Embryonic facial prominence (tissue), 1 donor: ENCODE measurements around the gene DENND2A.
"Not testable (repeated sequence)": the region's sequence is repeated elsewhere in the genome, so short reads cannot be mapped to it uniquely, and the experiment has no call there.

Source experiments
- DNase-seq: peaks from one replicate; pipeline ENCODE4 v3.0.0-alpha.2; 2016; ENCODE audit errors: extremely low spot score

DENND2A gene

DNA sequence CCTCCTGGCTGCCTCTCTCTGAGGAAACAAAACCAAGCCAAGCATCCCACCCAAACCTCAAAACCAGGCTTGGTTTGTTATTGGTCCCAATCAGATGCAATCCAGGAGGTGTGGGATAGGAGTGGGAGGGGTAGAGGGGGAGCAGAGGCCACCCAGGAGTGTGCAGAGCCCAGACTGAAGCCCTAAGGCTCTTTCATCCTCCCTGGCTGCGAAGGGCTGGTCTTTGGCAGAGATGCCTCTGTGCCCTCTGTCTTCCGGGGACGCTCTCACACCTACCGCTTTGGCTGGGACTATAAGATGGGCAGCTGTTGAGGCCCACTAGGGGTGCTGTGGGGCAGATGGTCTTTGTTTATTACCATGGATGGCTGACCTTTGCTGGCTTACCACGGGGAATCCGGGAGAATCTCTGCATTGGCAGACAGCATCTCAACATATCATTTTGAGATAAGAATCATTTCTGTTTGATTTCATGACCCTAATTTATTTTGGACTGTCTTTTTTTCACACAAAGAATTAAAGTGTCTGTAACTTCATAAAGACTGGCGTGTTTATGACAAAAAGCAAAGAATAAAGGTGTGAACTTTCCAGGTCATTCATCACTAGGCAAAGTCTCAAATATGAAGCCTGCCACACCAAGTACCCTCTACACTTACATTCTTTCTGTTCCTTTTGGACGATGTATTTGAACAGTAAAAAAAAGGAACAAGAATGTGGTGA lies 6.5 kb upstream of the DENND2A start:
- DNase-seq = no peak

DNA sequence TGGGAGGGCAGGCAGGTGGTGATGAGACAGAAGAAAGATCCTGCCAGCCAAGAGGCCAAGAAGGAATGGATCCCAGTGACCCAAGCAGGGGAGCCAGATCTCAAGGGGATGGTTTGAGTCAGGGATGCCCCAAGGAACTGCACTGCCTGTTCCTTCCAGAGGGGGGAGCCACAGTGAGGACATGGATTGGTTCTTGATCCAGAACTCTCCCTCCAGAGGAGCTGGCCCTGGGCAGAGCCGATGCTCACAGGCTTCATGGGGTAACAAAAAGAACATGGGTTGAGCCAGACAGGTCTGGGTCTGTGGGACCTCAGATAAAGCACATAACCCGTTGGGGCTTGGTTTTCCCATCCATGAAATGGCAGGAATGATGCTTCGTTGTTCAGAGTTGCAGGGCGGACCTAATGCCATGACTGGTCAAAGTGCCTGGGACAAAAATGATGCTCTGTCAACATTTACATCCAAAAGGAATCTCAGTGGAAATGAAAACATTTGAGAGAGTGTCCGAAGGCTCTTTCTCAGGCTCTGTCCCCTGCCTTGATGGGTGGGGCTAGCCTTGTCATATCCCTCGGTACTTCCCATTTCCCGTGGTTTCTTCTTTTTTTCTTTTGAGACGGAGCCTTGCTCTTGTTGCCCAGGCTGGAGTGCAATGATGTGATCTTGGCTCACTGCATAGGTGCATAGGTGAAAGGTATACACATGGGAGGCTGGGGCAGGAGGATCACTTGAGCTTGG lies 4.7 kb upstream of the DENND2A start:
- no peak for DNase-seq

DNA sequence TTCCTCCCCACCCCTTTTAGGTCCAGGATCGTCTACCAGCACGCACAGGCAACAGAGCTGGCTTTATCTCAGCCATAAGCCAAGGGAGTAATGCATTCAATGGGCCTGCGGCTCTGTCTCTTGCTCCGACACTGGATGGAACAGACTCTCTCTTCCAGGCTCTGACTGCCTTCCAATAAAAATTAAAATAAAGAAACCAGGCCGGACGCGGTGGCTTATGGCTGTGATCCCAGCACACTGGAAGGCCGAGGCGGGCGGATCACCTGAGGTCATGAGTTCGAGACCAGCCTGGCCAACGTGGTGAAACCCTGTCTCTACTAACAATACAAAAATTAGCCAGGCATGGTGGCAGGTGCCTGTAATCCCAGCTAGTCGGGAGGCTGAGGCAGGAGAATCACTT lies 4.1 kb upstream of the DENND2A start:
- not testable (repeated sequence) for DNase-seq

DNA sequence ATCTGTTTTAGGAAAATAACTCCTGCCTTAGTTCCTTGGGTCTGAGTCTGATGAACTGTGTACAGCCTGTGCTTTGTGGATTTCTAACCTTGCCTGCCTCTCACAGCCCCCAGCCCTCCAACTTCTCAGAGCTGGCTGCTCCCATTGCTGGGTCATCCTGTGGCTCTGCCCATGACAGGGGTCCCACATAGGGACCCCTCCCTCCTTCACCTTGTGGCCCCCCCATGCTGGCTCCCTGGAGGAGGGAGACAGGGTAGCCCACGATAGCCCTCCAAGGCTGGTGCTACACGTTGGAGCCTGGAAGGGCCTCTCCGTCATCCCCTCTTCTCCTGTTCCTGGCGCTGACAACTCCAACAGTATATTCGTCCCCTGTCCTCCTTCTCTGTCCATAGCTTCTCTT lies 2.8 kb upstream of the DENND2A start:
- no peak for DNase-seq

DNA sequence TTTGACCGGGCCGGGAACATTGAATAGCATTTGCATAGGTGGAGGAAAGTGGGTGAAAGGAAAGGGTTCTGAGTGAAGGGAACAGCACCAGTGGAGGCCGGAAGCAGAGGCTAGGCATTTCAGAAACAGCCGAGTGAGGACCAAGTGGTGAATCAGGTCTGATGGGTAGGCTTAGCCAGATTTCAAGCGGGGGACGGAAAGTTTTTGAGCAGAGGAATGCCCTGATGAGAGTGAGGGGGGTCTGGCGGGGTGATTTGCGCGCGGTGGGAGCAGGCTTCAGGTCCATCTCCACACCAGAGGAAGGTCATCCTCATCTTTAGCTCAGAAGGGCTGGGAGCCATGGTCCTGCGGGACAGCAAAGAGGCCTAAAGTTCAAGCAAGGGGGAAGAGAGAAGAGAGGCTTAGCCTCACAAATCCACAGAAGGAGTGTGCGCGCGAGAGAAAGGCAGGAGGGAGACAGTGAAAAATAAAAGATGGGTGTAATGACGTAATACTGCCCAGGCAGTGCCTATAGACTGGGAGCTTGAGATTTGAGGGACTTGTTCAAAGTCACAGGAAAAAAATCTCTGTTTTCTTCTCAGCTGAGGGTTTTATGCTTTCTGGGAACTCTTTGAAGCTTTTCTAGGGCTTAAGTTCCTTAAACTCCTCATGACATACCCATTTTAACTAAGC lies 1.0 kb upstream of the DENND2A start:
- DNase-seq = no peak

DNA sequence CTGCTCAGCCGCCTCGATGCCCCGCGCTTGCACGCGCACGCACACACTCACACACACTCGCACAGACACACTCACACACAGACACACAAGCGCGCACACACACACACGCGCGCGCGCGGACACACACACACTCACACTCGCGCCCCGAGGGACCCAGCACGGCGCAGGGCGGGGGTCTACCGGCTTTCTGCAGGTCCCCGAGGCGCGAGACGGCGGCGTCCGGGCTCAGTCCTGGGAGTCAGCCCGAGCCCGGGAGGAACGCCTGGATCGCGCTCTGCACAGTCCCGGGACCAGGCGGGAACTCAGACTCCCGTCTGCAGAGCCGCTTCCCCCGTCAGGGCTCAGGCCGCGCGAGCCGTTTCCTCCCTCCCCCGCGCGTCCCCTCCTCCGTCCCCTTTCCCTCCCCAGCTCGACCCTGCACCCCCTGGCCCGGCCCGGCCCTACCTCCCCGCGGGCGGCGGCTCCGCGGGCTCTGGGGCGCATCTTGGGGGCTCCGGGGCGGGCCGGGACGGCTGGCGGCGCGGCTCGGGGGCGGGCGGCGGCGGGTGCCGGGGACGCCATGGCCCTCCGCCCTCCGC lies 464 bp downstream of the DENND2A start:
- DNase-seq = no peak

DNA sequence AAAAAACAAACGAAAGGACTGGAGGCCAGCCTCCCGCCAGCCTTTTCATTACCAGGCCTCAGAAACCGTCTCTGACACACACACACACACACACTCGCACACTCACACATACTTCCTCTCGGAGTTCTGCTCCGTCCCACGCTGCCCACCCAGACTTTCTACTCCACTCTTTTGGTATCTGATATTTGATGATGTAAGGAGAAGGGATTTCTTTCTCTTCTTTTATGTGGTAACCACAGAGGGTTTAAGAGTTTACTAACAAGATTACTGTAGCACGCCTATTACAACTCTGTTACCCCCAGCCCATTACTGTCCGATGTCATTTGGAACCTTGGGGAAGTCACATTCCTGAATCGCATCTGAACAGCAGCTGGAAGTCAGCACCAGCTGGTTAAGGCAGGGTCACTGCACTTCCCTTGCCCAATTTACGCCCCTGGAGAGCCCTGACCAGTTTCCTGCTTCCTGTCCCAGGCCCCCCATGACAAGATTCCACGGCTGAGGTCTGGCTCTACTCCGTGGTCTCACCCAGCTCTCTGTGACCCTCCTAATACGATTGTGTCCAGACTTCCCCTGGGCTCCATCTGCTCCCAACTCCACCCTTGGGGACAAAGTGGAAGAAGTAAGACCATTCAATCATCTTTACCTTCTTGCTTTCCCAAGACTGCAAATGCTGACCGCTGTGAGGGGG lies 1.1 kb downstream of the DENND2A start:
- peak; percentile 64 for DNase-seq

DNA sequence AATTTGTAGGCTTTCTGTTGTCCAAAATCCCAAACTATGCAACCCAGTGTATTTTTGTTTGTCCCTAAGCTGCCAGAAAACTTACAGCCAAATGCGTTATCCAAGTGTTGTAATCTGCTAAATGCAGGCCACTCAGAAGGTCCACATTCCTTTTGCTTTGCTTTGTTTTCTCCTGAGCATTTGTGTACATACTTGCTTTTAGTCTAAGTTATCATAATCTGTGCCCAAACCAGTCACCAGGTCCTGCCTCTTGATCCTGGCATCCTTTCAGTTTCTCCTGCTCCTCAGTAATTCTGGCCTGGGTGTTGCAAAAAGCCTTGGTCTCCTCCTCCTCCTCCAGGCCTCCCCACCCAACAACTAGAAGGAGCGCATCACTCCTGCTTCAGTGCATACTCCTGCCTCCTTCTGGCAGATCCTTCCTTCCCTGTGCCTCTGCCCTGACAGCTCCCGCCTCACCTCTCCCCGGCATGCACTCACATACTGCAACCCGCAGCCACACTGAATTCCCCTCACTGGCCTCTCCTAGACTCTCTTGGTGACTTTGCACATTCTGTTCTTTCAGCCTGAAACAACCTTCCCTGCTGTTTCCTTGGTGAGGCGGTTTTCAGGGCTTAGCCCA lies 2.3 kb downstream of the DENND2A start:
- DNase-seq = no peak

DNA sequence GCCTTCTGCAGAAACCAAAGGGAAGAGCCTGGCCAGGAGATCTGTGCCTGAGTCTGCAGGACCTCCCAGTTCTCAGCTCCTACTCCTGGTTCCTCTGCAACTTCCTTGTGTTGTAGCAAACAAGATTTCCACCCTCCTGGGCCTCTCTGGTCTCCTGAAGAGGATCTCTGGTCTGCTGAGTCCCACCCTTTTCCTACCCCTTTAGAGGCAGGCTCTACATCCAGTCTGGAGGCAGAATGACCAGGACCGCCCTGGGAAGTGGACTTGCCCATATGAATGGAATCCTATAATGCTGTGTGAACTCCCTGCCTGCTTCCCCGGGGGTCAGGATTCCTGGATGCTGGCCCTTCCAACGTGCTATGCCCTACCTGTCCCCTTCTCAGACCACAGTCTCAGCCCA lies 3.2 kb downstream of the DENND2A start:
- no peak for DNase-seq

DNA sequence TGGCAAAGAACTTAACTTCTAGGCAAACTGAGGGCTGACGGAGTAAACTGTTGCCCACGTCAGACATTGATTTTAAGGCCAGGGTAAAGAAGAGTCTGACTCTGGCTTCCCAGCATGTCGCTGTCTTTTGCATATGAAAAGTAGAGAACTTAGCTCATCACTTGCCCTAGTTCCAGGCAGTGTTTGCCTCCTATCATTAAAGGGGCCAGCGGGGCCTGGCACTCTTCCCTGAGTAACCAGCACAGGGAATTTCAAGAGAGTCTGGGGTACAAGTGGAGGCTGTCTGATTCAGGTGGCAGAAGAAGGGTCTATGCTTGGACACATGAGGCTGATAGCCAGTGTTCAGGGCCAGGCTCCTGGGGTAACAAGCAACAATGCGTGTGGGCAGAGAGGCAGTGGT lies 4.8 kb downstream of the DENND2A start:
- no peak for DNase-seq

DNA sequence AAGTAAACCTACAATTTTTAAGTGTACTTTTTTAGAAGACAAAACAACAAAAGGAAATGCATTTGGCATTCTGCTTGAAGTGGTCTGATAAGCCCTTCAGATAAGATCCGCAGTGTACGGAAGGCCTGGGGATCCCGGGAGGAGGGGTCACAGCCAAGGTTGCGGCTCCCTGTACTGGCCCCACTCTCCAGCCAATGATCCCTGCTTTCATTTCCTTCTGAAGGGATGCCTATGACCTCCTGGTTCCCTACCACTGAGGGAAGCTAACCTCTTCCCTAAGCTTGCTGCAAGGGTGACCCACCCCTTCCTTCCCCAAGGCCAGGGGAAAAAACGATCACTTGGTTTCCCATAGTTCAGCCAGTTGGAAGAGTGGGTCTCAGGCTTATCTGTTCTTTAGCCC lies 5.3 kb downstream of the DENND2A start:
- no peak for DNase-seq

DNA sequence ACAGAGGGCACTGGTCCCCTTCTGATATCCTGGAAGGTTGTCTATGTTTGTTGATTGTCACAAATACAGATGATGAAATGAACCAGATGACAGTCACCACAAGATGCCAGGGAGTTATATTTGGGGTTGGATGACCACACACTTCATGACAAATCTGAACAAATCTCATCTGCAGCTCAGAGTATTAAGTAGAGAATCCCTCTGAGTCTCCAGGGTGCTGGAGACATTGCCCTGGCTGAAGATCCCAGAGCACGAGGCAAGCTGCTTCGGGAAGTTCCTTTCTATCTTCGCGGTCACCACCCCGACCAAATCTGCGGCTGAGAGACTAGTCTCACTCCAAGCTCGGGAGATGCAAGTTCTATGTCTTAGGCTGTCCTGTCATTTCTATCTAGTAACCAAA lies 9.0 kb downstream of the DENND2A start:
- no peak for DNase-seq

DNA sequence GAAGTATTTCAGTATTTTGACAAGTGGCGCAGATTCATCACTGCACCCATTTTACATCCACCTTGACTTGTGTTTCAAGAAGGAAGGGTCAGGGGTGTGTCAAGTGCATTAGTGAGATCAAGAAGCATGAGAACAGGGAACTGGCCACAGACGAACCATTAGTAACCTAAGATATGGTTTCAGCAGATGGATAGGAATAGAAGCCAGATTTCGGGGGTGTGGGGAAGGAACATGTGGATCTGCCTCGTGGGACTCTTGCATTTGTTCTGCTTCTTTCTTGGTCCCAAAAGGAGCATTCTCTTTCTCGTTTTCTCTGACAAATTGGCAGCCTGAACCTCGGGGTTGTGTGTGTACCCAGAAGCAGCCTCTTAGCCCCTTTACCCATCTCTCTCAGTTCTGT lies 9.6 kb downstream of the DENND2A start:
- DNase-seq = no peak

DNA sequence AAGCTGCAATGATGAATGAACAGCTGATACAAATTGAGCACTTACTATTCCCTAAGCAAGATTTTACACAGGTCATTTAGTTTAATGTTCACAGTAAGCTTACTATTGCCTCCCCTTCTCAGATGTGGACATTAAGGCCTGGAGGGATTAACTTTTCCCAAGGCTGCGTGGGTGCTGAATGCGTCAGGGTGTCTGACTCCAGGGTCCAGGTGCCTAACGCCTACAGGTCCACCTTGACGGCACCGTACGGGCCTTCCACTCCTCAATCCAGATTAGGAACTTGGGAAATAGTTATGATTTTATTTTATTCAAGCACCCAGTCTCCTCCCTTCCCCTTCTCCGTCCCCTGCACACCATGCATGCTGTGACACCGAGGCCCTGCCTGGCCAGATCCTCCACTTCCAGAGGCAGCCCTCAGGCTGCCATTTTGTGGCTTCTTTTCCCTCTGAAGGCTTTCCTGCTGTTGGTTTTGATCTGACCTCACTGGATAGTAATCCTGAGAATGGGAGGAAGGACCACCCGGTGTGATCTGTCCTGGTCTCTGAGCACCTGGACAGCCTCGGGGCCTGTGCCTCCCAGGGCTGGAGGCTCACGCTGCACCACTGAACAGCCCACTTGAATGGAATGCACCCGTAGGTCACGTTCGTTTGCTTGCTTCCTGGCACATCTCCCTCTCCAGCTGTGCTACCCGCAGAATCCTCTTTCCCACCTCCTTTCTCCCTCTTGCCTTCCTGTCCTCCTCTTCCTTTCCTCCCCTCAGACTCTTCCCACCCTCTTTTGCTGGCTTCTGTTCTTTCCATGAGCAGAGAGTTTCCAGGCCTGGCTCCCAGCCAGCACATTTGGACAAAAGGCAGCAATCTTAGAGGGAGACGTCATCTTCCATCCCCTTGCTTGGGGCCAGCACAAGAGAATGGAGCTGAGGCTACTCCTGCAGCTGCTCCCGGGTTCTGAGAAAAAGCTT lies 14.4 kb downstream of the DENND2A start:
- peak; percentile 81 for DNase-seq

DNA sequence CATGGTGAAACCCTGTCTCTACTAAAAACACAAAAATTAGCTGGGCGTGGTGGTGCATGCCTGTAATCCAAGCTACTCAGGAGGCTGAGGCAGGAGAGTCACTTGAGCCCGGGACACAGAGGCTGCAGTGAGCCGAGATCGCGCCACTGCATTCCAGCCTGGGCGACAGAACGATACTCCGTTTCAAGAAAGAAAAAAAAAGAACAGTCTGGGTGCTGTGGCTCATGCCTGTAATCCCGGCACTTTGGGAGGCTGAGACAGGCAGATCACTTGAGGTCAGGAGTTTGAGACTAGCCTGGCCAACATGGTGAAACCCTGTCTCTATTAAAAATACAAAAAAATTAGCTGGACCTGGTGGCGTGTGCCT lies 15.4 kb downstream of the DENND2A start:
- DNase-seq = not testable (repeated sequence)

DNA sequence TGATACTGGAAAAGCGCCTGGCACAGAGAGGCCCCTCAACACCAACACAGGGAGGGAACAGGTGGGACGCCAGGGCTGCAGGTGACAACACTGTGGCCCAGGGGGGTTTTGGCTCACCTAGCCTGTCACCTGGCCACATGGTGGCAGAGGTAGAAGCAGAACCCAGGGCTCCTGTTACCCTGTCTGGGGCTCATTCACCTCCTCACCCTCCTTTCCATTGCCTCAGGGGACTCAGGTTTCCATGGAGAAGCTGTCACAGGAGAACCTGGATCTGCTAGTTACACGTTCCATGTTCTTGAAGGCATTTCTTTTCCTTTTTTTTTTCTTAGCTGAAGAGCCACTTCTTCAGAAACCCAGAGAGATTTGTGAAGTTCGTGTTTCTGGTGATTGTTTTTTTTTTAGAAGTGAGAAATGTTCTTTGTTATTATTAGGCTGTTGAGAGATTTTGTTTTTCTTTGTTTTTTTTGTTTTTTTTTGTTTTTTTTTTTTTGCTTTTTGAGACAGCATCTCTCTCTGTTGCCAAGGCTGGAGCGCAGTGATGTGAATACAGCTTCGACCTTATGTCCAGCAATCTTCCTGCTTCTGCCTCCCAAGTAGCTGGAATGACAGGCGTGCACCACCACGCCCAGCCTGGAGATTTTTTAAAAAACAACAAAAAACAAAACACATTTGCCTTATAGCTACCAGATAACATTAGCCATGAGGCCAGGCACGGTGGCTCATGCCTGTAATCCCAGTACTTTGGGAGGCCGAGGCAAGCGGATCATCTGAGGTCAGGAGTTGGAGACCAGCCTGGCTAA lies 16.0 kb downstream of the DENND2A start:
- peak; percentile 33 for DNase-seq

DNA sequence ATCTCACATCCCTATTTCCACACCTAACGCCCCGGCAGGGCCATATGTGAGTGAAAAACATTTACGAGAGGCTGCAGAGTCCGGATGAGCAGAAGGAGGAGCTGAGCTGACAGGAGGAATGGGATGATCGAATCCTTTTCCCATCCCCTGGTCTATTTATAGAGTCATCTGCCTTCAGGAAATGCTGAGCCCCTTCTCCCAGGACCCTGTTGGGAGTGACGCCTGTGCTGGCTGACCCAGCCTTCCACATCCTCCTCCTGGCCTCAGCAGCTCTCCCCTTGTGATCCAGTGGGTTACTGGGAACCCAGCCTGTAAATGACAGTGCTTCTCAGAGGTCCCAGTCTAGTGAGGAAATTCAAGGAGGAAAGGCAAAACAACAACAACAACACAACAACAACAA lies 16.6 kb downstream of the DENND2A start:
- no peak for DNase-seq

DNA sequence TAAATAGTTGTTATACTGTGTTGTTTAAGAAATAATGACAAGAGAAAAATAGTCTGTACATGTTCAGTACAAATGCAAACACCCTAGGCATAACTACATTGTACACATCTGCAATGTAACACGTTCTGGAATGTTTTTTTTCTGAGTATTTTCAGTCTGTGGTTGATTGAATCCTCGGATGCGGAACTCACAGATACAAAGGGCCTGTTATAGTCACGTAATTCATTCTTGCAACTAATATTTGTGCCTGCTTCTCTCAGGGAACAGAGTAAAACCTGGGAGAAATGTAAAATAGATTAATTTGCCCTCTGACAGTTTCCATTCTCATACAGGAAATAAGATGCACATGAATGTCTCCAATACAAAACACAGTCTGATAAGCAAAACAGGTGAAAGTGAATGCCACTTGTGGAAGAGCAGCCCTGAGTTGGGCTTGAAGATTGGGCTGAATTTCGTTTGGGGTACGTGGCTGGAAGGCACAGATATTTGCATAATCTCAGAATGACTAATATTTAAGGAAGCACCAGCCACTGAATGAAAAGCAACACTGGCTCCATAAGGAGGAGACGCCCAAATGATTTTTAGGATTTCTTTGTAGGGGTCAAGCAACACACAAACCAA lies 19.1 kb downstream of the DENND2A start:
- DNase-seq = no peak

DNA sequence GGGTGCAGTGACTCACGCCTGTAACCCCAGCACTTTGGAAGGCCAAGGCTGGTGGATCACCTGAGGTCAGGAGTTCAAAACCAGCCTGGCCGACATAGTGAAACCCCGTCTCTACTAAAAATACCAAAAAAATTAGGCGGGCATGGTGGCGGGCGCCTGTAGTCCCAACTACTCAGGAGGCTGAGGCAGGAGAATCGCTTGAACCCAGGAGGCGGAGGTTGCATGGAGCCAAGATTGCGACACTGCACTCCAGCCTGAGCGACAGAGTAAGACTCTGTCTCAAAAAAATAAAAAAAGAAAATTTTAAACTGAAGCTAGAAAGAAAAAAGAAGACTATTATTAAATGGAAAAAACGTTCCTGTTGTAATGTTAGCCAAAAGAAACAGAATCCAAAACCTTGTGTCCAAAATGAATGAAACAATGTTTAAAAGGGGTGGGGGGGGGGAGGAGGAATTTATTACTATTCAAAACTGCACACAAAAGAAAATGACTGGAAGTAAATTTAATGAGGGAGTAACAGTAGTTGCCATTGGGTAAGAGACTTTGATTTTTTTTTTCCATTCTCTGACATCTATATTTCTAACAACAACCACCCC lies 20.6 kb downstream of the DENND2A start:
- DNase-seq = not testable (repeated sequence)
